Activated naive CD8-positive, alpha-beta T cell treated with anti-CD3 and anti-CD28 coated beads for 36 hours (primary cell): ENCODE measurements around the gene IFT74. TPM values are rescaled to one million over a fixed set of nuclear protein-coding genes. Genes with fewer than 3 reads are reported as not detected.

ENCODE experiments used
- DNase-seq: peaks from one replicate; pipeline ENCODE4 v3.0.0; 2021
- H3K27ac Mint-ChIP-seq: one replicate; pipeline ENCODE4 v1.8.0; 2022; ENCODE audit warnings: mild to moderate bottlenecking, moderate library complexity, mixed read lengths
- H3K27me3 Mint-ChIP-seq: one replicate; pipeline ENCODE4 v1.8.0; 2022; ENCODE audit warnings: mild to moderate bottlenecking, mixed read lengths
- H3K36me3 Mint-ChIP-seq: one replicate; pipeline ENCODE4 v1.8.0; 2021; ENCODE audit warnings: mild to moderate bottlenecking, mixed read lengths
- H3K4me1 Mint-ChIP-seq: one replicate; pipeline ENCODE4 v1.8.0; 2021; ENCODE audit warnings: mixed read lengths
- H3K4me3 Mint-ChIP-seq: one replicate; pipeline ENCODE4 v1.8.0; 2022; ENCODE audit warnings: mild to moderate bottlenecking, moderate library complexity, mixed read lengths
- H3K9me3 Mint-ChIP-seq: one replicate; pipeline ENCODE4 v1.8.0; 2022; ENCODE audit warnings: mixed read lengths
- total RNA-seq, 2 experiments: library from RNA; stranded (reverse); gene quantifications; one replicate each; pipeline ENCODE4 v1.2.3, GENCODE V29; 2021

Gene IFT74
- total RNA-seq, 2 experiments from 2014 or later: 11.0 to 12.4 TPM

GRCh38 chr9:26950521-26950920, 5.7 kb upstream of the IFT74 start:
- DNase-seq: no peak
- no peak overlapping the region for H3K27ac Mint-ChIP-seq
- H3K36me3 Mint-ChIP-seq: peaks cover 7% of the 10 kb centered on the region
- no peaks in the 10 kb centered on the region for H3K9me3 Mint-ChIP-seq
- H3K27me3 Mint-ChIP-seq: no peaks in the 10 kb centered on the region
- H3K4me3 Mint-ChIP-seq: no peak overlapping the region
- H3K4me1 Mint-ChIP-seq: peaks cover 30% of the 10 kb centered on the region

- Mint-ChIP-seq H3K36me3 (no peaks in the 10 kb centered on the region), H3K4me3 (no peak overlapping the region), H3K9me3 (no peaks in the 10 kb centered on the region), H3K4me1 (peaks cover 25% of the 10 kb centered on the region), H3K27me3 (no peaks in the 10 kb centered on the region), H3K27ac (no peak overlapping the region)
- no peak for DNase-seq
Measured at GRCh38 chr9:26951794-26952193, 4.4 kb upstream of the IFT74 start.

DNA sequence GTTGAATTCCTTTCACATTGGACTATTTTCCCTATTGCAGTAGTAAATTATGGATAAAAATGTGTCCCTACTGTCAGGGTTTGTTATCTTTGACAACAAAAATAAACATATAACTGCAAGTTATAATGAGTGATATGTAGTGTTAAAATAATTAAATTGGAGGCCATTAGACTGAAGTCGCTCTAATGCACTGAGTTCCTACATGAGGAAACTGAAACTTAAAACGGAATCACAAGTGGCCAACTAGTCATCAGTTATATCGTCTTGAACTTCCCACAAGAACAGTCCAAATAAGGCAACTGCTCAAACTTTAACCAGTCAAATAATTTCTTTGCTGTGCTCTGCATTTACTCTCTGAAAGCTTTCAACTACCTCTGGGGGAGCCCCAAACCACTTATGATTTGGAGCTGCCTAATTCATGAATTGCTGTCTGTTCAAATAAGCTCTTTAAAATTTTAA, 2.1 kb upstream of the IFT74 start:
- H3K27me3 Mint-ChIP-seq: no peaks in the 10 kb centered on the region
- H3K27ac Mint-ChIP-seq: peak overlapping the region; percentile 49
- no peak overlapping the region for H3K4me3 Mint-ChIP-seq
- H3K36me3 Mint-ChIP-seq: no peaks in the 10 kb centered on the region
- H3K9me3 Mint-ChIP-seq: no peaks in the 10 kb centered on the region
- H3K4me1 Mint-ChIP-seq: peaks cover 28% of the 10 kb centered on the region
- no peak for DNase-seq

- H3K27ac Mint-ChIP-seq: peak overlapping the region; percentile 90
- H3K4me3 Mint-ChIP-seq: peak overlapping the region; percentile 90
- no peaks in the 10 kb centered on the region for H3K9me3 Mint-ChIP-seq
- no peak for DNase-seq
- H3K4me1 Mint-ChIP-seq: peaks cover 23% of the 10 kb centered on the region
- H3K36me3 Mint-ChIP-seq: no peaks in the 10 kb centered on the region
- no peaks in the 10 kb centered on the region for H3K27me3 Mint-ChIP-seq
Measured at GRCh38 chr9:26955222-26955903, 849 bp upstream of the IFT74 start.

GRCh38 chr9:26956860-26957233, 635 bp downstream of the IFT74 start:
- DNase-seq: no peak
- H3K36me3 Mint-ChIP-seq: peaks cover 3% of the 10 kb centered on the region
- H3K27ac Mint-ChIP-seq: peak overlapping the region; percentile 90
- peak overlapping the region; percentile 90 for H3K4me3 Mint-ChIP-seq
- no peaks in the 10 kb centered on the region for H3K9me3 Mint-ChIP-seq
- H3K4me1 Mint-ChIP-seq: peaks cover 23% of the 10 kb centered on the region
- no peaks in the 10 kb centered on the region for H3K27me3 Mint-ChIP-seq

- no peak for DNase-seq
- H3K9me3 Mint-ChIP-seq: no peaks in the 10 kb centered on the region
- H3K4me1 Mint-ChIP-seq: peaks cover 3% of the 10 kb centered on the region
- no peak overlapping the region for H3K27ac Mint-ChIP-seq
- H3K36me3 Mint-ChIP-seq: peaks cover 15% of the 10 kb centered on the region
- no peaks in the 10 kb centered on the region for H3K27me3 Mint-ChIP-seq
- H3K4me3 Mint-ChIP-seq: no peak overlapping the region
Measured at GRCh38 chr9:26971721-26972120, 15.5 kb downstream of the IFT74 start.

GRCh38 chr9:26973989-26974388, 17.8 kb downstream of the IFT74 start:
- Mint-ChIP-seq H3K4me1 (no peaks in the 10 kb centered on the region), H3K27me3 (no peaks in the 10 kb centered on the region), H3K27ac (no peak overlapping the region), H3K36me3 (peaks cover 12% of the 10 kb centered on the region), H3K9me3 (no peaks in the 10 kb centered on the region), H3K4me3 (no peak overlapping the region)
- no peak for DNase-seq

- Mint-ChIP-seq H3K4me3 (no peak overlapping the region), H3K27me3 (no peaks in the 10 kb centered on the region), H3K9me3 (no peaks in the 10 kb centered on the region), H3K4me1 (no peaks in the 10 kb centered on the region), H3K27ac (no peak overlapping the region), H3K36me3 (peaks cover 8% of the 10 kb centered on the region)
- no peak for DNase-seq
Measured at GRCh38 chr9:26974927-26975326, 18.7 kb downstream of the IFT74 start.

DNA sequence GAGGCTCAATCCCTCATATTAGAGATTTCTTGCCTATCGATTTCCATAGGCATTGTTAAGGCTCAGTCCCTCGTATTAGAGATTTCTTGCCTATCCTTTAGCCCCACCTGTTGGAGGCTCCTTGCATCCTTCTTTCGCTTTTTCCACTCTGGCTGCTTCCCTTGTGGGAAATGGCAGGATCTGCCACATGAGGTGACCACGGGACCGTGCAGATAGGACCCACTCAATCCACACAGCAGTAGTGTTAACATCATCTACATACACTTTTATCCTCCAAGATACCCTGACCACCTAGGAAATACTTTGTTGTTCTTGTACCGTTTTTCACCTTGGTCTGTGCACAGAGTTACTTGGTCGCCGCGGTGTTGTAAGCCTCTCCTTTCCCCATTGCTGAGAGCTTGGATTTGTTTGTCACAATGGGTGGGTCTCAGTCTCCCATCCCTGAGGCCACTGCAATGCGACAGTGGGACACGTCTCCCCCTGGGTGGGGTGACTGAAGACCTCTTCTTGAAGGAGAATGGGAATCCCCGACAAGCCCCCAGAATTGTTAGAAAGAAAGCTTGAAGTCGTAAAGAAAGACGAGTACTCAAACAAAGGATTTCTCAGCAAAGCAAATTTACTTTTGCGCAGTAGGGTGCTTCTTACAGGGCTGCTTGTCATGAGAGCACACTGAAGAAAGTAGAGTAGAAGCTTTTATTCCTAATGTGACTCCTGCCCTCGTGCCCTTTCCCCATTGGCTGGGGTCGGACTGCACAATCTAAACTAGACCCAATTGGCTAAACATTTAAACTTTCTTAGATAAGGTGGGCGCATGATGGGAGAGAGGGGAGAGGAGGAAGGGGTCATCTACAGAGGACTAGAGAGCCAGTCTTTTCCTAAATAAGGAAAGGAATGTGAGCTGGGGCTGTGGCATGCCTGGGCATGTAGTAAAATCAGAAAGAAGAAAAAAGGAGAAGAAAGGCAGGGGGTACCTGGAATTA, 19.8 kb downstream of the IFT74 start:
- Mint-ChIP-seq H3K27ac (no peak overlapping the region), H3K9me3 (no peaks in the 10 kb centered on the region), H3K4me1 (no peaks in the 10 kb centered on the region), H3K27me3 (no peaks in the 10 kb centered on the region), H3K36me3 (no peaks in the 10 kb centered on the region), H3K4me3 (no peak overlapping the region)
- DNase-seq: no peak

DNA sequence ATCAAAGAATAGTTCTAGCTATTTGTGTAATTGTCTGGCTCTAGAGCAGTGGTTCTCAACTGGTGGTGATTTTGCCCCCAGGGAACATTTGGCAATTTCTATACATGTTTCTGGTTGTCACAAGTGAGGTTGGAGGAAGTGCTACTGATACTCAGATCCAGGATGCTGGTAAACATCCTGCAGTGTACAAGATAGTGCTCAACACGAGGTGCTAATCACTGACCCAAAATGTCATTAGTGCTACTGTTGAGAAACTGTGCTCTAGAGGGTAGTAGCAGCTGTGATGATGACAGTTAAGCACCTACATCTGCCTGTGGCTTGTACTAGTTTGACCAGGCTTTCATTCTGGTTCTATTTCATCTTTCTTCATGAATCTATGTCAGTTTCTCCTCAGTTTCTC, 27.1 kb downstream of the IFT74 start:
- H3K27ac Mint-ChIP-seq: no peak overlapping the region
- H3K9me3 Mint-ChIP-seq: no peaks in the 10 kb centered on the region

DNA sequence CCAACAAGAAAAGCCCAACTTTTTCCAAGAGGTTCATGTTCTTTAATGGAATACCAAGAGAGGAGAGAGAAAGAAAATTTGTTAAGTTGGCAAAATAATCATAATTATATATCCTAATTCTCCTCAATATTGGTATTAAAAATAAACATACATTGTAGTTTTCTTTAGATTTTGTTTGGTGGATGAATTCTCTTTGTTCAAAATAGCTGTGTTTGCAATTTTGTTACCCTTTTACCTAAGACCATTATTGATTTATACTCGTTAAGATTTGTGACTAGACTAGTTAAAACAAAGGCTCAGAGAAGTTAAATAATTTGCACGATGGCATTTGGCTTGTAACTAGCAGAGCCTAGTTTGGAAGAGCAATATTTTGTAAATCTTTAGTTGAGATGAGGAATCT, 39.6 kb downstream of the IFT74 start:
- no peaks in the 10 kb centered on the region for H3K4me1 Mint-ChIP-seq
- no peak for DNase-seq
- H3K36me3 Mint-ChIP-seq: no peaks in the 10 kb centered on the region
- H3K9me3 Mint-ChIP-seq: no peaks in the 10 kb centered on the region
- H3K4me3 Mint-ChIP-seq: no peak overlapping the region
- no peak overlapping the region for H3K27ac Mint-ChIP-seq
- H3K27me3 Mint-ChIP-seq: no peaks in the 10 kb centered on the region

More for the DNA sequence above, 27.1 kb downstream of the IFT74 start:
- Mint-ChIP-seq H3K27me3 (no peaks in the 10 kb centered on the region), H3K4me1 (no peaks in the 10 kb centered on the region), H3K4me3 (no peak overlapping the region), H3K36me3 (peaks cover 10% of the 10 kb centered on the region)
- no peak for DNase-seq

DNA sequence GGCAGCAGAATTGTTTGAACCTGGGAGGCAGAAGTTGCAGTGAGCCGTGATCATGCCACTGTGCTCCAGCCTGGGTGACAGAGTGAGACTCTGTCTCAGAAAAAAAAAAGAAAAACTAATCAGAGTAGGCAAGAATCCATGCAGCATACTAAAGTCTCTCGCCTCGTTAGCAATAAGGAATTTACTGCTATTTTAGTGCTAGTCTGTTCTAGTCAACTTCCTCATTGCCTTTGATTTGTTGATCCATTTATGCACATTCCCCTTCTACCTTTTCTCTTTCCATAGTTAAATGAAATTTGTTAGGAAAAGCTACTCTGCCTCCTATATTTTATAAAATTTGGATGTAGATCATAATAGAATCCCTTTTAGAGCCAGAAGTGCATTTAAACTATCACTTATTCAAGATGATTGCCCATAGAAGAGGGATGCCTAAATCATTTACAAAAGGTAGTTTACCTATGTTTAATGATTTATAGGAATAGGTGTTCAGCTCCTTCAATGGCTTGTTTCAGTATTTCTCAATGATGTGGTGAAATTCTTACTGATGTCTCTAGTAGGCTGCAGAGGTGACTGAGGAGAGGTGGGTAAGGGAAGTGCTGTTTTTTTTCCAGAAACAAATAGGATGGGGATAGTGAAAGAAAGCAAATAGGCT, 47.3 kb downstream of the IFT74 start:
- no peaks in the 10 kb centered on the region for H3K4me1 Mint-ChIP-seq
- no peaks in the 10 kb centered on the region for H3K9me3 Mint-ChIP-seq
- no peak overlapping the region for H3K4me3 Mint-ChIP-seq
- DNase-seq: no peak
- peaks cover 6% of the 10 kb centered on the region for H3K36me3 Mint-ChIP-seq
- no peak overlapping the region for H3K27ac Mint-ChIP-seq
- no peaks in the 10 kb centered on the region for H3K27me3 Mint-ChIP-seq

DNA sequence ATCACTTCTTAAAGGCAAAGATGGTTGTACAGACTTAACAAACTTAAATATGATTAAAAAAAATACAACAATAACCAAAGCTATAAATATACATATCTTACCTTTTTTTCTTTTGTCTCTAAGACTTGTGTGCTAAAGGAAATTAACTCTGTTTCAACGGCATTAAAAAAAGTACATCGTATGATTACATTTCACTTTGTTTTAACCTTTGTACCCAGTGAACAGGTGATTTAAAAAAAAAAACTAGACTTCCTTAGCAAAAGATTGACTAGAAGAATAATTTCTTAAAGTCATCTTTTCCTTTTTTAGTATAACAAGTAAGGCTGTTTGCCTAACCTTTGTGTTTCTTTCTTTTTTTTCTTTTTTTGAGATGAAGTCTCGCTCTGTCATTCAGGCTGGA, 49.3 kb downstream of the IFT74 start, which contains the start of gene LRRC19:
Gene LRRC19 (minus strand): TSS at position 182 of the 400 bp plus-strand sequence. CDS start 5,978 bp downstream, outside the sequence.
- Mint-ChIP-seq H3K36me3 (peaks cover 6% of the 10 kb centered on the region), H3K4me3 (no peak within 1 kb of the TSS)

DNA sequence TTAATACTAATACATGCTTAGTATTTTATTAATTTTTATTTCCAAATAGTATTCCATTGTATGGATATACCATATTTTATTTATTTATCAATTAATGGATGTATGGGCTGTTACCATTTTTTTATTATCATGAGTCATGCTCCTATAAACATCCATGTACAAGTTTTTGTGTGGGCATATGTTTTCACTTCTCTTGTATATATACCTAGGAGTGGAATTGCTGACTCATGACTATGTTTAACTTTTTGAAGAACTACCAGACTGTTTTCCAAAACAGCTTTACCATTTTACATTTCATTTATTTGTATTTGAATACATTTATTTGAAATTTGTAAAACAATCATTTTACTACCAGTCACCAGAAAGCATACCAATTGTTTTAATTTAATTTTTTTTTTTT, 63.4 kb downstream of the IFT74 start:
- no peak overlapping the region for H3K4me3 Mint-ChIP-seq
- H3K36me3 Mint-ChIP-seq: peaks cover 24% of the 10 kb centered on the region

More for the DNA sequence above, 49.3 kb downstream of the IFT74 start, which contains the start of gene LRRC19:
- no peaks in the 10 kb centered on the region for H3K9me3 Mint-ChIP-seq
- H3K27ac Mint-ChIP-seq: no peak within 1 kb of the TSS
- DNase-seq: no peak
- no peaks in the 10 kb centered on the region for H3K27me3 Mint-ChIP-seq
- H3K4me1 Mint-ChIP-seq: no peaks in the 10 kb centered on the region

DNA sequence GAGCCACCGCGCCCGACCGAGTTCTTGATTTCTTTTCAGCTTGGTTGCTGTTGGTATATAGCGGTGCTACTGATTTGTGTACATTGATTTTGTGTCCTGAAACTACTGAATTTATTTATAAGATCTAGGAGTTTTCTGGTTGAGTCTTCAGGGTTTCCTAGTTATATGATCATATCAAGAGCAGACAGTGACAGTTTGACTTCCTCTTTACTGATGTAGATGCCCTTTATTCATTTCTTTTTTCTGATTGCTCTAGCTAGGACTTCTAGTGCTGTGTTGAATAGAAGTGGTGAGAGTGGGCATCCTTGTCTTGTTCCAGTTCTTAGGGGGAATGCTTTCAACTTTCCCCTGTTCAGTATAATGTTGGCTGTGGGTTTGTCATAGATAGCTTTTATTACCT, 66.7 kb downstream of the IFT74 start:
- Mint-ChIP-seq H3K36me3 (peaks cover 36% of the 10 kb centered on the region), H3K27me3 (no peaks in the 10 kb centered on the region), H3K4me3 (no peak overlapping the region), H3K27ac (no peak overlapping the region), H3K9me3 (no peaks in the 10 kb centered on the region), H3K4me1 (no peaks in the 10 kb centered on the region)
- no peak for DNase-seq

More for the DNA sequence above, 63.4 kb downstream of the IFT74 start:
- DNase-seq: no peak
- Mint-ChIP-seq H3K27me3 (no peaks in the 10 kb centered on the region), H3K27ac (no peak overlapping the region), H3K9me3 (no peaks in the 10 kb centered on the region), H3K4me1 (no peaks in the 10 kb centered on the region)
